HUES6 (cell line): ENCODE results near the gene AOAH.

Experiments
- H3K27ac ChIP-seq: 2 replicates; pipeline ENCODE4 v1.7.0; 2013; ENCODE audit warnings: low read depth, mild to moderate bottlenecking, low read length, inconsistent platforms
- H3K27me3 ChIP-seq: 2 replicates; pipeline ENCODE4 v1.6.1; 2013; ENCODE audit warnings: low read length; ENCODE audit not compliant: control insufficient read depth, insufficient read depth
- H3K36me3 ChIP-seq: 2 replicates; pipeline ENCODE4 v1.6.1; 2013; ENCODE audit warnings: low read length; ENCODE audit not compliant: control insufficient read depth, insufficient read depth
- H3K4me1 ChIP-seq: 2 replicates; pipeline ENCODE4 v1.6.1; 2013; ENCODE audit warnings: low read length; ENCODE audit not compliant: control insufficient read depth, insufficient read depth
- H3K4me3 ChIP-seq: 2 replicates; pipeline ENCODE4 v1.5.1; 2013; ENCODE audit warnings: low read depth, low read length
- H3K9ac ChIP-seq: one replicate; pipeline ENCODE4 v1.6.1; 2013; ENCODE audit warnings: mild to moderate bottlenecking, low read length
- H3K9me3 ChIP-seq: 2 replicates; pipeline ENCODE4 v1.6.1; 2013; ENCODE audit warnings: low read depth, low read length; ENCODE audit not compliant: control insufficient read depth, insufficient read depth

AOAH gene

DNA sequence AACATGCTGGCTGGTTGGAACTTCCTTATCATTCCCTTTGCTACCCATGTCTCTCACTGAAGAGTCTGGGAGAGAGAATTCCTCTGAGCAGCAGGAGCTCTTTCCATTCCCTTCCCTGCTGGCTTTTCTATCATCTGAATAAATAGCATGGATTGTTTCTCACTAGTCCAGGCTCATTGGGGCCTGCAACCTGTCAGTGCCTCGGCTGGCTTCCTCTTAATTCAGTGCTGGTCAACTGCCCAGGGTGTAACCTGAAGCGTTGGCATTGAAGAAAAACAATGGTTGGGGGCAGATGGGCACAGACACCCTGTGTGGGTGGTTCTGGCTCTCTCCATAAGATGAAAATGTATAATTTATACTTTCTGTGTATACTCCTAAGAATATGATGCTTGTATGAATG is 179.0 kb downstream of the AOAH start:
- no peaks in the 10 kb centered on the region for H3K9me3 ChIP-seq
- no peak overlapping the region for H3K27ac ChIP-seq
- H3K27me3 ChIP-seq, result no peaks in the 10 kb centered on the region
- H3K36me3 ChIP-seq, result no peaks in the 10 kb centered on the region
- H3K9ac ChIP-seq, result no peak overlapping the region
- peaks cover 6% of the 10 kb centered on the region; the same call in 1 of the 2 replicates for H3K4me1 ChIP-seq
- no peak overlapping the region for H3K4me3 ChIP-seq

DNA sequence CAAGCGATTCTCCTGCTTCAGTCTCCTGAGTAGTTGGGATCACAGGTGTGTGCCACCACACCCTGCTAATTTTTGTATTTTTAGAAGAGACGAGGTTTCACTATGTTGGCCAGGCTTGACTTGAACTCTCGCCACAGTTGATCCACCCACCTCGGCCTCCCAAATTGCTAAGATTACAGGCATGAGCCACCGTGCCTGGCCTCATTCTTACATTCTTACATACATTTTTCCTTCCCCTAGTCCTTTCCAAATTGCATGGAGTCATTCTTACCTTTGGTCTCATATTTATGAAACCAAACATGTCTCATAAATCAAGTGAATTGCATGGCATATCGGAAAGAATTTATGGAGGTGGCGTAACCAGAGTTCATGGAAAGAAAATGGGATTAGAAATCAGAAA is 186.2 kb downstream of the AOAH start:
- H3K27ac ChIP-seq, result no peak overlapping the region
- H3K4me3 ChIP-seq, result no peak overlapping the region
- no peaks in the 10 kb centered on the region for H3K9me3 ChIP-seq
- no peaks in the 10 kb centered on the region for H3K27me3 ChIP-seq
- H3K36me3 ChIP-seq, result no peaks in the 10 kb centered on the region
- H3K4me1 ChIP-seq, result no peaks in the 10 kb centered on the region
- H3K9ac ChIP-seq, result no peak overlapping the region

DNA sequence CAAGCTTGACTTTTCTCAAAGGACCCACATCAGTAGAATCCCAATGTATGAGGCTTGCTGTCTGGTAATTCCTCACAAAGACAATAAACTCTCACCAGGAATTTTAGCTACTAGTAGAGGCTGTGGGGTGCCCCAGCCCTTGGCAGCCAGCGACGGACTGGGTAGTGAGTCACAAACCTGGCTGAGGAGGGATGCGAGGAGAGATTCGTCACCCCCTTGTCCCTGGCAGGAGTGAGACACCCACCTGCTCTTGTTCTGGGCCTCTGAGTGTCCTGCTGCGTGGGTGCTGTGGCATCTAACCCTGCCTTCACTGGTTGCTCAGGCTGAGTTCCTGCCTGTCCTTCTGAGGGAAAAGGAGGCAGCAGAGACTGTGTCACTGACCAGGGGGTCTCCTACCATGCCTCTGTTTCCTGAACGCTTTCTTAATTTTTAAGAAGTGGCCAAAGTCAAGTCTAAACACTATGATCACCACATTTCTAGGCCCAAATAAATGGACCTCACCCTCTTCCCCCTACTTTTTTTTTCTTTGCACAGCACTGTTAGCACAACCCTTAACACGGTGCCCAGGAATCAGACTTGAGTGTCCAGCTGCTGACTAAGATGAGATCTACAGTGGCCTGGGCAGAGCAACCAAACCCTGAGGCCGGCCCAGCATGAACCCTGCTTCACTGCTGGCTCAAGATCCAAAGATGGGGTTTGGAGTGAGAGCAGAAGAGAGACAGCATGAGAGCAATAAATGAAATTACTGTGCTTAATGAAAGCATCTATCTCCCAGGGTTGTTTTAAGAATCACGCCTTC is 188.2 kb downstream of the AOAH start:
- H3K9ac ChIP-seq, result no peak overlapping the region
- no peaks in the 10 kb centered on the region for H3K9me3 ChIP-seq
- H3K4me1 ChIP-seq, result no peaks in the 10 kb centered on the region
- no peak overlapping the region for H3K27ac ChIP-seq
- H3K4me3 ChIP-seq, result no peak overlapping the region
- no peaks in the 10 kb centered on the region for H3K27me3 ChIP-seq
- no peaks in the 10 kb centered on the region for H3K36me3 ChIP-seq

DNA sequence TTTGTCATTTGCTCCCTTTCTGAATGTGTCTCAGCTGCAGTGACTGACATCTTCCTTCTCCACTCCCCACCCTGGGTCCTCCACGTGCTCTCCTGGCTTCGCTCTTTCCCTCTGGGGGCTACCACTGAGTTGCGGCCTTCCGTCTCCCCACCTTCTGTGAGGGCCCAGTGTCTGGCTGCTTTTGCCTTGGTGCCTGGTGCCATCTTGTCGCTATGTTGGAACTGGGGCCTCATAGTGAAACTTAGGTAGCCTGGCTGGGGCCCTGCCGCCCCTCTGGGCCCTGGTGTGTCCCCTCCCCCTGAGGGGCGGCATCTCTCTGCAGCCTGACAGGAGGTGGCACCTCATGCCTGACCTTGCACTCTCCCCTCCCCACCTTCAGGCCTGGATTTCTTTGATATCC is 190.6 kb downstream of the AOAH start:
- H3K9ac ChIP-seq, result no peak overlapping the region
- no peaks in the 10 kb centered on the region for H3K9me3 ChIP-seq
- no peaks in the 10 kb centered on the region for H3K36me3 ChIP-seq
- no peak overlapping the region for H3K27ac ChIP-seq
- no peaks in the 10 kb centered on the region for H3K4me1 ChIP-seq
- H3K4me3 ChIP-seq, result no peak overlapping the region
- H3K27me3 ChIP-seq, result no peaks in the 10 kb centered on the region

DNA sequence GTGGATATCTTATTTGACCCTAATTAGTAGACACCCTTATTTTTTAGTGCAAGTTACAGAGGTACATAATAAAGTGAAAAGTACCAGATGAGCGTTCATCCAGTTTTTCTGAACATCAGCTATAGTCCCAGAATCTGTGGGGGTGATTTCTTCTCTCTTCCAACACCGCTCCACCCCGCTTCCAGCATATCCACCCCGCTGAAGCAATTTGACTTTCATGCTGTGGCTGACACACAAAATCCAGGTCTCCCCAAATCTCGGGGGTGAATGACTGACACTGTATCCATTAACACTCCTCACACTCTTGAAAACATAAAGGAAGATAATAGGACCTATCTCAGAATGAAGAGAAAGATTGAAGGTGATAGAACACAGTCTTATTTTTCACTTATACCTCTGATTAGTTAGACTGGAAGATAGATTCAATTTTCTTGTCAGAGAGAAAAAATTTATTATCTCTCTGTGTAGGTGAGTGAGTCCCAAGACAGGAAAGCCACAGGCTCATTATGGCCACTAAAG is 191.3 kb downstream of the AOAH start:
- H3K4me1 ChIP-seq, result no peaks in the 10 kb centered on the region
- no peak overlapping the region for H3K4me3 ChIP-seq
- H3K9me3 ChIP-seq, result no peaks in the 10 kb centered on the region
- H3K27ac ChIP-seq, result no peak overlapping the region
- H3K9ac ChIP-seq, result no peak overlapping the region
- no peaks in the 10 kb centered on the region for H3K36me3 ChIP-seq
- H3K27me3 ChIP-seq, result no peaks in the 10 kb centered on the region

DNA sequence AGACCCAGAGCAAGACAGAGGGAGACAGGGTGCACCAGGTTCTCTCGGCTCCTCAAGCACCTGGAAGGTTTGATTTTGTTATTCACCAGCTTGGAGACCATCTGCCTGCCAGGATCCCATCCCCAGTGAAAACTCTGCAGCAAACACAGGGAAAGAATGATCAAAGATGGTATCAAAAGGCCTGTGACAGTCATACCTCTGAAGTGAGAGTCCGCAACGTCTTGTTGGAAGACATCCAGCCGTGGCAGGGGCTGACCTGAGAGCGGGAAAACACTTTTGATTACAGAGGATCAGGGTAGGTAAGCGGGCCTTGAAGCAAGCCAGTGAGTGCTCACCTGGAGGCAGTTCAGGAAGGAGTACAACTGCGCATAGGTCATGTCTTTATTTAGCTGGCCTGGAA is 192.3 kb downstream of the AOAH start:
- no peaks in the 10 kb centered on the region for H3K27me3 ChIP-seq
- no peak overlapping the region for H3K27ac ChIP-seq
- H3K36me3 ChIP-seq, result no peaks in the 10 kb centered on the region
- no peak overlapping the region for H3K4me3 ChIP-seq
- no peaks in the 10 kb centered on the region for H3K9me3 ChIP-seq
- H3K9ac ChIP-seq, result no peak overlapping the region
- H3K4me1 ChIP-seq, result no peaks in the 10 kb centered on the region

DNA sequence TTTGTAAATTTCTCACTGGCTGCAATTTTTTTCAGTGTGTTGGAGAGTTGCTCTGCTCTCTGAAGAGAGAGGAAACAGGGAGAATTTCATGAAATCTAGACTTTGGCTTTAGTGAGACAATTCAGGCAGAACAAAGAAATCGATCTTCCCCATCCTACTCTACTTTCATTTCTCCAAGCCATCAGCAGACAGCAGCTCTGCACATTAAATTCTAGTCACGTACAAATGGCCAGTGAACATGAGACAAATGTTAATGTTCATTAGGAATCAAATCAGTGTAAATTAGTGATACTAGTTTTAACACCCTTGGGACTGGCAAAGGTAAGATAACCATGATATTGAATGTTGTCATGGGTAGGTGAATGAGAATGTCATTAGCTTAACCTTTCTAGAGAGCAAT is 193.8 kb downstream of the AOAH start:
- Histone ChIP-seq H3K27ac (no peak overlapping the region), H3K4me1 (no peaks in the 10 kb centered on the region), H3K36me3 (no peaks in the 10 kb centered on the region), H3K9me3 (no peaks in the 10 kb centered on the region), H3K9ac (no peak overlapping the region), H3K27me3 (no peaks in the 10 kb centered on the region), H3K4me3 (no peak overlapping the region)

DNA sequence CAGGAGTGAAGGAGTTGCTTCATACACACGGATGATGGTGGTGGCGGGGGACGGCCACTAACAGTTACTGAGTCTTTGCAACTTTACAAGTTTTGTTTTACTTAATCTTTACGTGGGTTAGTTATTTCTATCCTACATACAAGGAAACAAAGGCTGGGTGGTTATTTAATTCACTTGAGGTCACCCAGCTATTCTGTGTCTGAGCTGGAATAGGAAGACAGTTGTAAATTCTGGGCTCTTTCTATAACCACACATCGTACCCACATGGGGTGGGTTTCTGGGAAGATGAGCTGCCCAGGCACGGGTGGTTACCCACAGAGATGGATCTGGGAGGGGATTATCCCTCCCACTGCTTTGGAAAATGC is 196.8 kb downstream of the AOAH start:
- Histone ChIP-seq H3K9ac (no peak overlapping the region), H3K9me3 (no peaks in the 10 kb centered on the region), H3K27ac (no peak overlapping the region), H3K27me3 (no peaks in the 10 kb centered on the region), H3K36me3 (no peaks in the 10 kb centered on the region), H3K4me3 (no peak overlapping the region), H3K4me1 (no peaks in the 10 kb centered on the region)

DNA sequence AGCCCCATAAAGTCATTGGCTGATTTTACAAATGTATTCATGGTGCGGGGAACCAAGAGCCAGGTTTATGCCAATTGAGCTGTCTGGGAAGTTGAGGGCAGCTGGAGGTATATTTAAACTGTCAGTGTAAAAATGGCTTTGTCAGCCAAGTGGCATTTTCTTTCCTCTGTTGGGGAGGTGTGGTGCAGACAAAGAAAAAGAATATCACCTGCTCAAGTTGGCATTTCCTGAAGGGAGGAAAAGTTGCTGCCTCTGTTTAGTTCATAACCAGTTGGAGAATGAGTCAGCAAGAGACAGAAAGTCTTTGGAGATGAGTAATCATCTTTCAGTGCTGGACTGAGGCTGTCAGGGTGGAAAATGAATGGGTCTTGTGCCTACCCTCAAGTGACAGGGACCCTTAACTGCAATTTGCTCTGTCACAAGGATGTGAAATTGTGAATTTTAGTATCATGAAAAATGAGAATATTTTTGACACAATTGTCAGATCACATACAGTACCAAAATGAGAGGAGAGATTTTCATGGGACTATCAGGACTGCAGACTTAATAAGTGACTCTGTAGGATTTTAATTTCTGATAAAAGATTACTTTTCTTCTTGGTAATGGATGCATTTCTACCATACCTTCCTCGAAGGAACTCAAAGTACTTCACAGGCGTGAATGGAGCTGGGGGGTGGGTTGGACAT is 197.3 kb downstream of the AOAH start:
- H3K27ac ChIP-seq, result no peak overlapping the region
- H3K4me3 ChIP-seq, result no peak overlapping the region
- no peaks in the 10 kb centered on the region for H3K4me1 ChIP-seq
- H3K27me3 ChIP-seq, result no peaks in the 10 kb centered on the region
- no peak overlapping the region for H3K9ac ChIP-seq
- no peaks in the 10 kb centered on the region for H3K9me3 ChIP-seq
- no peaks in the 10 kb centered on the region for H3K36me3 ChIP-seq

DNA sequence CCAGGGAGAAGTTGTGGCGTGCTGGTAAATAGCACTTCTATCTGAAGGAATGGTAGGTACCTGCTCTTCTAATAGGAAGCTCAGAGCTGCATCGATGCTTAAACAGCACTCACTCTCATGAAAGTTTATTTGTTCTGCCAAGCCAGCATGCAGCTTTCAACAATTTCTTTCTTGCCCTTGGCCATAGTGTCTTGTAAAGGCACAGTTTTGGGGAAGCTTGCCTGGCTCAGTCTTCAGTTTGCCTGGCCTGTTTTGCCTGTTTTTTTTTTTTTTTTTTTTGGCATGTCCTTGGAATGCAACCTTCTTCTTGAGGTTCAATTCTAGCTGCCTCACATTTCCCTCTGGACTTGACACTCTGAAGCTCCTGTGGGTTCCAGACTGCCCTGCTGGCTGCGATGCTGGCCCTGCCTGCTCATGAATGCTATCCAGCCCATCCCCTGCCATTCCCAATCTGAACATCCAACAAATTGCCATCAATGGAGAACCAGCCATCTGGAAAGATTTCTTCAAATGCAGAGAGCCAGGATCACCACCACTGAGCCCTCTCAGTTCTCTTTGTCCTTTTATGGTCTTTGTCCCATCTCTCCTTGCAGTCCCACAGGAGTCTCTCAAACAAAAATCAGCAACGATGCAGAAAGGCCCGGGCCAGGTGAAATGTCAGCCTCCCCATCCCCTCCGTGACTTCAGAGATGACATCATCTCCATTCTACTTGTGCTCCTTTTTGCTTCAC is 200.8 kb downstream of the AOAH start:
- no peaks in the 10 kb centered on the region for H3K27me3 ChIP-seq
- no peaks in the 10 kb centered on the region for H3K4me1 ChIP-seq
- no peak overlapping the region for H3K4me3 ChIP-seq
- no peaks in the 10 kb centered on the region for H3K36me3 ChIP-seq
- H3K27ac ChIP-seq, result no peak overlapping the region
- no peaks in the 10 kb centered on the region for H3K9me3 ChIP-seq
- H3K9ac ChIP-seq, result no peak overlapping the region

DNA sequence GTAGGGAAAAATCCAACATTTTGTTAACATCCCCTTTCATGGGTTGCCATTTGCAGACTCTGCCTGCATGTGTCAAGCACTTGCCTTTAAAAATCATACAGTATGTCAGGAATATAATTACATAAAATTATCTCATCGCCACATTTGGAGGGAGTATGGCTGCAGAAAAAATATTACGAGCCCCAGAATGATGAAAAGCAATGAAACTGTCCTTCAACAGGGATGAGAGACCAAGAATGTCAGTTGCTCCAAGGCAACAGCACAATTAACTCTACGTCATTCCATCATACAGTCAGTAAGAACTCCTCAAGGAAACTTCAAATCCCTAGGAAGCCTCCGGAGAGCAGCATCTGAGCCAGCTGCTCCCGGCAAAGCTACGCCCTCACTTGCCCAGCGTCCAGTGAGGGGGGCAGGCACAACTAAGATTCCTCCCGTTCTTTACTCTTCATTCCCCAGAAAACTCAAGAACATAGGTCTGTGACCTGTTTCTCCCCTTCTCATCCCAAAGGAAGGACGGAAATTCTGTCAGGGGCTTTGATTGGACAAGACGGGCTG is 201.8 kb downstream of the AOAH start:
- H3K27ac ChIP-seq, result no peak overlapping the region
- no peak overlapping the region for H3K9ac ChIP-seq
- H3K4me1 ChIP-seq, result no peaks in the 10 kb centered on the region
- H3K27me3 ChIP-seq, result no peaks in the 10 kb centered on the region
- H3K36me3 ChIP-seq, result no peaks in the 10 kb centered on the region
- no peak overlapping the region for H3K4me3 ChIP-seq
- no peaks in the 10 kb centered on the region for H3K9me3 ChIP-seq
